ENCODE results near the gene CHST14.
"Not testable (repeated sequence)": the region's sequence is repeated elsewhere in the genome, so short reads cannot be mapped to it uniquely, and the experiment has no call there.

The CHST14 gene

DNA sequence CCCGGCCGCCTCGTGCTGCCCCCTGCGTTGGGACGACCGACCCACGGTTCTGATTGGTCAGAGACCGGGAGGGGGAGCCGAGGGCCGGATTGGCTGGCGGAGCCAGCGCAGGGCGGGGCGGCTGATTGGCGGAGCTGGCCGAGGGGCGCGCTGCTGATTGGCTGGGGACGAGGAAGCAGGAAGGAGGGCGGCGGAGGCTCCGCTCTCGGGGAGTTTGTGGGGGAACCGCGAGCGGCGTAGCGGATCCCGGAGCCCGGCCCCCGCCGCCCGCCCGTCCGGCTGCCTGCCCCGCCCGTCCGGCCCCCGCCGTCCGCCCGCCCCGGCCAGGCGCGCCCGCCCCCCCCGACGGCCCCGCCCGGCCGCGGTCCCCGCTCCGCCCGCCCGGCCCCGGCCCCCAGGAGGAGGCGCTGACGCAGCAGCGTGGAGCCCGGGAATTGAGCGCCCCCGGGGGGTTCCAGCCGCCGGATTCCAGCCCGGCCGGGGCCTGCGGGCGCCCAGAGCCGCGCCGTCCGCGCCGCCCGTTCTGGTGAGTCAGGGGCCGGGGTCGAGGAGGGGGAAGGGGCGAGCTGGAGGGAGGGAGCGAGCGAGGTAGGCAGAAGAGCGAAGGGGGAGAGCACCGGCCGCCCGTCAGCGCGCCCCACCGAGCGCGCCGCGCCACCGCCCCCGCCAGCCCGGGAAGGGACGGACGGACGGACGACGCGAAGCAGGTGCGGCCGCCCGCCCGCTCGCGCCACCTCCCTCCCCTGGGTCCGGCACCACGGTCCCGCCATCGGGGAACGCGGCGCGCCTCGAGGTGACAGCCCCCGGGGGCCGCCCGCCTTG, 29.8 kb upstream of the CHST14 start, which contains the start of gene BAHD1:
BAHD1 (plus strand) TSS at position 211 of the 822 bp plus-strand sequence. CDS start 17,512 bp downstream, outside the sequence.
- peak; percentile 57 for DNase-seq

DNA sequence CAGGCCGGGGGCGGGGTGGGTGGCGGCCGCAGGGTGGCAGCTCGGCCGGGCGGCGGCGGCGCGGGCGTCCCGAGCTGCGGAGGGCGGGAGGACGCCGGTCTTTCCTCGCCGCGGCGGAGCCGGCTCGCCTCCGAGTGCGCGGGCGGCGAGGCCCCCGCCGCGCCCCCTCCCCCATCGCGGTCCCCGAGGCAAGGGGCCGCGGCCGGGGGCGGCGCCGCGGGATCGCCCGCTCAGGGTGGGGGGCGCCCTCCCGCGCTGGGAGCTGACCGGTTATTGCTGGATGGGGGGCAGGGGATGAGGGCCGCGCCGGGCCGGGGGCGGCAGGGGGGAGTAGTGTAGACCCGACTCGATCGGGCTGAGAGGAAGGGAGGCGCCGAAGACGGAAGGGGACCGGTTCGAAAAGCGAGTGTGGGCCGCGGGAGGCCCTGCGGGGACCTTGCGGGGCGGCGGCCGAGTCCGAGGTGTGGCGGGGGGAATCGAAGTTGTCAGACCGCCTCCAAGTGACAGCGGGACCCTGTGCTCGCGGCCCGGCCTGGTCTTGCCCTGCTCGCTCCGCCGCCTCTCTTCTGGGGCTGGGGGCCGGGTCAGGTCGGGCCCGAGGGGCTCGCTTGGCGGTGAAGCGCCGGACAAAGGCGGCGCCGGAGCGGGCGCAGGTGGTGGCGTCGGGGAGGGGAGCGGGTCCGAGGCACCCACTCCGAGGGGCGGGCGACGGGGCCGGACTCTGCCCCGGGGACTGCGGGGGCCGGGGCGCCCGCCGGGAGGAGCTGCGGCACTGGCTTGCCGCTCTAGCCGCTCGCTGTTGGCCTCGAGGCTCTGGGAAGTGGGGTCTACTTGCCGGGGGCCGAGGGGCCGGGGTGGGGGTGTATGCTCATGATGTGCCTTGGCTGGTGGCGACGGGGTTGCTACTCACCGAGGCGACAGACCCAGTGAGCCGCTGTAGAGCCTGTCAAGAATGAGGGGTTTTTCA, 28.9 kb upstream of the CHST14 start:
- DNase-seq: no peak

DNA sequence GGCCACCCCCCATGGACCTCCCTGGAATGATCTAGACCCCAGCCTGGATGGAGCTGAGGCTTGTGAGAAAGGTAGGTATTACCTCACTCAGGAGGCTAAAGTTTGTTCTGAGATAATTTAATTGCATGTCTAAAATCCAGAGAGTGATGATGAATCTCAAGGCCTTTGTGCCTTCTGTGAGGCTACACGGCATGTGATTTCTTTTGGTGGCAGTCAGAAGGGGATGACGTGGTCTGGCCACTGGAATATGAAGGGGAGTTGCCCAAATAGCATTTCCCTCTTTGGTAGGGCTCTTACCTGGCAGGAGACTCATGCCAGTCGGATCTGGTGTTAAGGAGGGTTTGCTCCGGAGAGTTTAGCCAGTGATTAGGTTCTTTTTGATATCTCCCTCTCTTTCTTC, 27.5 kb upstream of the CHST14 start:
- DNase-seq: no peak

DNA sequence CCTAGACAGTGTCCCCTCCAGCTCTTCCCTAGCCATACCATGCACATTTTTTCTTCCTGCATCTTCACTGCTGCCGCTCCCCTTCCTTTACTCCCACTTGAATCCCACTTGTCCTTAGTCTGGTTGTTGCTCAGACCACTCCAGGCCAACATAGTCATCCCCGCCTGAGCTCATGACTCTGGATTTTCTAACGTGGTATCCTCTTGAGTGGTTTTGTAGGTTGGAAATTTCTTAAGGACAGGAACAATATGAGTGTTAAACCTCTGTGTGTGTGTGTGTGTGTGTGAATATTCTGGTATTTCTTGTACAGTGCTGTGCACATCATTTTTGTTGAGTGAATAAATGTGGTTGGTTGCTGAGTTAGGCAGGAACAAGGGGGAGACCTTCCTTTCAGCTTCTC, 26.9 kb upstream of the CHST14 start:
- no peak for DNase-seq

DNA sequence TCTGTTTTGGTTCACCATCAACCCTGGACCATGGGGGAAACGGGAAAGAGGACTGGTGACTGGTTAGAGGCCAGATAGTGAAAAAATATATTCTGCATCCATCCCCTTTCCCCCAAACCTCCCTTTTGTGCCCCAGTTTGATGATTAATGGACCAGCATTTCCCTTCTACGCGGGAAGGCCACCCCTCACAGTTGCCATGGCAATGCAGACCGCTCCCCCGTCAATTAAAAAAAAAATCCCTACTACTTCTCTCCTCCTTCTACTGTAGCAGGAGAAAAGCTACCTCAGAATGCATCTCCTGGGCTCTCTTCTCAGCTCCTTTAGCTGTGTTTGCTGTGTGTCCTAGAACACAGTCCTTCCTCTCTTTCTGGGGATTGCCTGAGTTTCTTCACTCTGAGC, 26.0 kb upstream of the CHST14 start:
- DNase-seq: no peak

DNA sequence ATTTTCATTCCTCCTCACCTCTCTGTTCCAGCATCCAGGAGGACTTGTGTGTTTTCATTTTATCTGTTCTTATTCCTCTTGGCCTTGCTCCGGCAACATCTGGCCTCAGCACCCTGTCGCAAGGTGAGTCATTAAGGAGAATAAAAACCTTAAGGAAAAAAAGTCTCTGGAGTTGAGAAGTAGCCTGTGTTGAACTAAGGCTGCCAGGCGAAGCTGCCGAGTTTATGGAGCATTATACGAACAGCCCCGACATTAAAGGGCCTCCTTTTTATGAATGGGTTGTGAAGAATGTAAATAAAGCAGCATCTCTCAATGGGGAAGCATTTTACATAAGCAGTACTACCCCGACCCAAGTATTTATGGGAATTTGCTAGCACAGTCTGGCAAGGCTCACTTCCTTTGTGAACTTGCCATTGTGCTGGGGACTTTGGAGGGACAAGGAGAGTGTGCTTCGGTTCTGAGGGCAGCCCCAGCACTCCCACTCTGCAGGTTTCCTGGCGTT, 25.3 kb upstream of the CHST14 start:
- no peak for DNase-seq

DNA sequence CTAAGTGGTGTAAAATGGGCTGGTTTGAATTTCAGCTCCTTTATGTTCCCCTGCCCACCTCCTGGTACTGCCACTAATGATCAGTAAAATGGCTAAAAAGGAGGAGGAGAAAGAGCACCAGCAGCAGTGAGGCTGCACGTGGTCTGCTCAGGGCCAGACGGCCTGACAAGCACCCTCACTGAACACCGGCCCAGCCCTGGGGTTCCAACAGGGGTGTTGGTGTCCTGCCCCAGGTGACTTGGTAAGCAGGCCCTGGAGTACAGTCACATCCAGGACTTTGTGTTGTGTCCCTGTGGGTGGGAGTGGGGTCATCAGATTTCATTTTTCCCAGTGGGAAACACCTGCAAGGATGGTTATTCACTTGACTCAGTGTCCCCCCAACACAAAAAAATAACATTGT, 24.6 kb upstream of the CHST14 start:
- no peak for DNase-seq

DNA sequence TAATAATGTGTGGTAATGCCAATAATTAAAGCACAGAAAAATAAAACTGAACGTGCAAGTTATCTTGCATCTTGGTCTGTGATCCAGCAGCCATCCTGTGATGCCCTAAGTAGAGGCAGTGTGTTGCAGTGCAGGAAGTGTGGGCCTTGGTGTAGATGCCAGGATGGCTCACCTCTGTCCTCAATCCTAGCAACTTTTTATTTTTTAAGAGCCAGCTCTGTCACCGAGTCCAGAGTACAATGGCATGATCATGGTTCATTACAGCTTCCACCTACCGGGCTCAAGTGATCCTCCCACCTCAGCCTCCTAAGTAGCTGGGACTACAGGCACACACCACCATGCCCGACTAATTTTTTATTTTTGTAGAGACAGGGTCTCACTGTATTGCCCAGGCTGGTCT, 22.4 kb upstream of the CHST14 start:
- DNase-seq: no peak

DNA sequence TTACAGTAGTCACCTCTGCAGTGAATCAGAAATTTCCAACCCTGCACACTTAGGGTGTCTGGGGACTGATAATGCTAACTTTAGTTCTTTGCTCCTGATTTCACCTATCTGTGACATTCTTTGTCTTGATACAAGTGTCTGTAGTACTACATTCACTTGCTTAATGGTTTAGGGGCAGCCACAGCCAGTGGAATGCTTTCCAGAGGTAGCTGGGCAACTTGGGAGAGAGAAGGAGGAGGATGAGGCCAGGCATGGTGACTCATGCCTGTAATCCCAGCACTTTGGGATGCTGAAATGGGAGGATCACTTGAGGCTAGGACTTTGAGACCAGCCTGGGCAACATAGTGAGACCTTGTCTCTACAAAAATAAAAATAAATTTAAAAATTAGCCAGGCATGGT, 21.5 kb upstream of the CHST14 start:
- no peak for DNase-seq

DNA sequence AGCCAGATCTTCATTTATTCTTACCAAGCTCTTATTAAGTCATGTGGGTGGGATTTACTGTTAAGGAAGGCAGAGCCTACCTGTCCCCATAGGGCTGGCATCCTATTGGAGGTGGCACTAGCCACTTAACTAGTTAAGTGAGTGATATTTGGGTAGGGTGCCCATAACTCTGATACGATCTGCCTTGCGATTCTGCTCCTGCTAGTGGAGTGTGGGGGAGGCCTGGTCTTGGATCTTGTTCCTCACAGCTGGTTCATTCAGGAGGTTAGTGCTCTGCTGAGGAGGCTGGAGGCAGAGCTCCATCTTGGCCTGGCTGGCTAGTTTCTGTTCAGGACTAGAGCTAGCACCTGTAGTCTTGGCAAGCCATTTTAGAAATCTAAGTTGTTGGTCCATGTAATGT, 20.7 kb upstream of the CHST14 start:
- no peak for DNase-seq

DNA sequence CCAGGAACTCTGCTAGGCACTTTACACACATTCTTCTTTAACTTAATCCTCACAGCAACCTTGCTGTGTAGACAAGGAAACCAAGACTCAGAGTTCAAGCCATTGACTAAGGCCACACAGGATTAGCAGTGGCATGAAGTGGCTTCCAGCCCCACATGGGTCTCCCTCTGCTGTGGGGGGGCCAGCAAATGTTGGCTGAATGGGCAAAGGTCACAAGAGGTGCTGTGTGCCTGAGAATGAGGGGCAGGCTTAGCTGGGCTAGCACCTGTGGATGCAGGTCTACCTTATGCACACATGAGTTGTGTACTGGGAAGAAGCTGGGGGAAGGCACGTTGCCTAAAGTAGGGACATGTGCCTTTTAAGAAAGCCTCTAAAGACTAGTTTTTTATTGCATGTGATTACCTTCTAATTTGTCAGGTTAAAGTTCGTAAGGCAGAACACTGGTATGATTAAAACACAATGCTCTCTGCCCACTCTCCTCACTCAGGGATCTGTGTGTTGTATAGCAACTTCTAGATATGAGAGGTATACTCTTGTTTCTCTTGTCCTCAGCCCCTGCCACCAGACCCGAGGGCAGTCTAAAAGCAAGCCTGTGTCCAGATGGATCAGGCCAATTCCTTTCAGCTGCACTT, 19.1 kb upstream of the CHST14 start:
- DNase-seq: no peak

DNA sequence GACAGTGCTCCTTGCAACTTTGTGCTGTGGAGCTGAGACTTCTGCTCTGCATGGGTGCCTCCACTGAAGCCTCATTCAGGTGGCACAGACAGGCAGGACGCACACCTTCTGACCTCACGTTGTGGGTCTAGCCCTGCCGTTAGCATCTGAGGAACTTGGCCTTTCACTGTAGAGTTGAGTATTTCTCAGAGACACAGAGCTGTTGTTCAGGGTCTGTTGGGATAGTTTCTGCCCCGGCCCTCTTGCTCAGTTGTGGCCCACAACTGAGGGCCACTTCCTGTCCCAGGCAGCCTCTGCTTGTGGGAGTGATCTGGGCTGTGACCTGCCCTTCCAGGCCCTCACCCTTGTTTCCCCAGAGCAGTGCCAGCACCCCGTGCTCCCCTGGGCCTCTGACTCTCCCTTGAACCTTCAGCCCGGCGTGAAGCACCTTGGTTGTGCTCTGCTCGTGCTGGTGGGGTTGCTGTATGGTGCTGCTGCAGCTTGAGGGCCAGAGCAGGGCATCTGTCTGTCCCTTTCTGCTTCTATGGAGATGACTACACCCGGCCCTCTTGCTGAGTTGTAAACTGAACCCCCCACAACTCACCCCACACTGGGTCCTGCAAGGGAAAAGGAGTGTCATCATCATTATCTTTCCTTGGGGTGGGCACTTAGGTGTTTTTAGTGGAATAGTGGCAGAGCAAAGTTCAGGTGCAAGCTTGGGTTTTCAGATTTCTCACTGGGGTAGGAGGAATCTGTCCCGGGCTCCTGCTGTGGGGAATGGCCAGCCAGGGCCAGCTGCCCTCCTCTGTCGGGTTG, 18.3 kb upstream of the CHST14 start:
- no peak for DNase-seq

DNA sequence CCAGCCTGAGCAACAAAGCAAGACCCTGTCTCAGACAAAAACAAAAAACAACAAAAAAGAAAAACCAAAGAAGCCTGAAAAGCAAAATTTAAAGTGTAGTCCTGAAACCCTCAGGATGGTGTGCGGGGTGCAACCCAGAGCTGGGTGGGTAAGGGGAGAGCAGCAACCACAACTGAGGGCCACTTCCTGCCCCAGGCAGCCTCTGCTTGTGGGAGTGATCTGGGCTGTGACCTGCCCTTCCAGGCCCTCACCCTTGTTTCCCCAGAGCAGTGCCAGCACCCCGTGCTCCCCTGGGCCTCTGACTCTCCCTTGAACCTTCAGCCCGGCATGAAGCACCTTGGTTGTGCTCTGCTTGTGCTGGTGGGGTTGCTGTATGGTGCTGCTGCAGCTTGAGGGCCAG, 16.8 kb upstream of the CHST14 start:
- not testable (repeated sequence) for DNase-seq

DNA sequence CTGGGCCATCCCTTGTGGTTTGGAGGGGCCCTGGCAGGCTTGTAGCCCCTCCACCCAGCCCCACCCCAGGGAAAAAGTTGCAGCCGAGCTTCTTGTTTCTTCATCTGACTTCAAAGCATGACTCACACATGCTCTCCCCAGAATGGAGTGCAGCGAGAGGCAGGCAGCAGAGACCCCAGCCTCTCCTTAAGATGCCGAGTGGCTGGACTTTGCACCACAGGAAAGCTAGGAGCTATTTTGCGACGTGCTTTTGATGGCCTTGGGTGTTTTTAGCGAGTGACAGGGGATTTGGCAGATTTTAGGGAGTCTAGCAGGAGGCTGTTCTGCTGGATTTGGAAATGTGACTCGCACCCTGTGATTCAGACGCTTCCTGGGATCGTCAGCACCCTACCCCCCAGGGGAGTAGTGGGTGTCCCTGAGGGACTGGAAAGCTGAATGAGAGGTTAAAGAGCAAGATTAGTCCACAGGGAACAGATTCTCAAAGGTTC, 15.8 kb upstream of the CHST14 start:
- no peak for DNase-seq

DNA sequence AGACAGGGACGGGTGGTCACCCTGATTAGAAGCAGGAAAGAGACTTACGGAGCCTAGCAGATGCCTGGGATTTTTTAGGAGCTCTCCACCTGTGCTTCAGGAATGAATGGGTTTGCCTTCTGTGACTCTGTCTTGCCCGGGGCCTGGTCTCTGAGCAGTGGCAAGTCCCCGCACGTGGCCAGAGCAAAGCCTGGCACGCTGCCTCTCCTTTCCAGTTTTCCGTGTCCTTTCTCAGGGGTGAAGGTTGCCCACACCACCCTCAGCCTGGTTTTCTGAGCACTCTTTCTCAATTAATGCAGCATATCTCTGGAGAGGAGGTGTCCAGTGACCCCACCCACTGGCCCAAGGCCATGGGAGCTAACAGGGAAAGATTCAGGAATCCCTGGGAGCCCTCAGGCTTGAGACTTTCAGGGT, 14.5 kb upstream of the CHST14 start:
- no peak for DNase-seq

DNA sequence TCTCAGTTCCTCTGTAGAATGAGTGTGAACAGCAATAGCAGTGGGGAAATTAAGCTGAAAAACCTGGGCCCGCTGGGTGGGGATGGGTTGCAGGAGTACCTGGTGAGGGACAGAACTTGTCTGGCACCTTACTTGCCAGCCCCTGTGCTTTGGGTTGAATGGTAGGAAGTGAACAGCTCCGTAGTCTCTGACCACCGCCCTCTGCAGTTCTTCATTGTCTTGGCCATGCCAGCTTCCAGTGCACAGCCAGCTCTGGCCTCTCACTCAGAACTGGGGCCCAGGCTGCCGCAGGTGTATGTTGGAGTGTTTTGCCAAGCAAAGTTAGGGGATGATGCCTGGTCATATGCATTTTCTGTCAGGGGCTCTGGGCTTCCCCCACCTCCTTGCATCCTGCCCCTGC, 14.0 kb upstream of the CHST14 start:
- no peak for DNase-seq

DNA sequence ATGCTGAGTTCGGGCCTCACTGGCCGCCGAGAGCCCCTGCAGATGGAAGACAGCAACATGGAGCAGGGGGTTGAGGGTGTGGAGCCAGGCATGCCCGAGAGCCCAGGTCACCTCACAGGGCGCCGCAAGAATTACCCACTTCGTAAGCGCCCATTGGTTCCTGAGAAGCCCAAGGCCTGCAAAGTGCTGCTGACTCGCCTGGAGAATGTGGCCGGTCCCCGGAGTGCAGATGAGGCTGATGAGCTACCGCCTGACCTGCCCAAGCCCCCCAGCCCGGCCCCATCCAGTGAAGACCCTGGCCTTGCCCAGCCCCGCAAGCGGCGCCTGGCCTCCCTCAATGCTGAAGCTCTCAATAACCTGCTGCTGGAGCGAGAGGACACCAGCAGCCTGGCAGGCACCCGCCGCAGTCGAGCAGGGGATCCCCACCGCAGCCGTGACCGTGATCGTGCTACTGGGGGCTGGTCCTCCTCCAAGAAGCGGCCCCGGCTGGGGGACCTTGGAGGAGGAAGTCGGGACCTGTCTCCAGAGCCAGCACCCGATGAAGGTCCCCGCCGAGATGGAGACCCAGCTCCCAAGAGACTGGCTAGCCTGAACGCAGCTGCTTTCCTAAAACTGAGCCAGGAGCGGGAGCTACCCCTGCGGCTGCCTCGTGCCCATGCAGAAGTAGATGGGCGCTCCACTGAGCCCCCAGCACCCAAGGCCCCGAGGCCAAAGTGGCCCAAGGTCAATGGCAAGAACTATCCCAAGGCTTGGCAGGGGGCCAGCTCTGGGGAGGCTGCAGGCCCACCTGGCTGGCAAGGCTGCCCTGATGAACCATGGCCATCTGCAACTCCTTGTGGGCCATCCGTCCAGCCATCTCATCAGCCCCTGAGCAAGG, 12.1 kb upstream of the CHST14 start:
- DNase-seq: no peak

DNA sequence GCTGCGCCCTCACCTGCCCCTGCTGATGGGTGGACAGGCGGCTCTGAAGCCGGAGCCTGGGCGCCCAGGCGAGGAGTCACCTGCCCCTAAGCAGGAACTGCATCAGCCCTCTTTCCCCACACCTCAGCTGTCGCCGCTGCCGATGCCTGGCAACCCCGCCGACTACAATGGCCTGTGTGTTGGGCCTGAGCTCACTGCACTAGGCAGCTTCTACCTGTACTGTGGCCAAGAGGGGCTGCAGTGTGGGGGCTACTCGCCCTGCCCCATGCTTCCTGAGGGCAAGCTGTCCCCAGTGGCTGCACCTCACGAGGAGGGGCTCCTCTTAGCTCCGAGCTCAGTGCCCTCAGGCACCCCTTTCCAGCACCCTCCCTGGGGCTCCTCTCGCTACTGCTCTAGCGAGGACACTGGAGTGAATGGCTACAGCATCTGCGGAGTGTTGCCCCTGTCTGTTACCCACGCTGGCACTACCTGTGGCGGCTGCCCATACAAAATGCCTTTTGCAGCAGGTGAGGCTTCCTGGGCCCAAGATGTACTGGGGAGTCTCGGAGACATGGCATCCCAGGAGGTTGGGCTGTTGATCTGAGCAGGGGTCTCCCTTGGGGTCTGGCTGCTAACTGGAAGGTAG, 11.3 kb upstream of the CHST14 start:
- no peak for DNase-seq

DNA sequence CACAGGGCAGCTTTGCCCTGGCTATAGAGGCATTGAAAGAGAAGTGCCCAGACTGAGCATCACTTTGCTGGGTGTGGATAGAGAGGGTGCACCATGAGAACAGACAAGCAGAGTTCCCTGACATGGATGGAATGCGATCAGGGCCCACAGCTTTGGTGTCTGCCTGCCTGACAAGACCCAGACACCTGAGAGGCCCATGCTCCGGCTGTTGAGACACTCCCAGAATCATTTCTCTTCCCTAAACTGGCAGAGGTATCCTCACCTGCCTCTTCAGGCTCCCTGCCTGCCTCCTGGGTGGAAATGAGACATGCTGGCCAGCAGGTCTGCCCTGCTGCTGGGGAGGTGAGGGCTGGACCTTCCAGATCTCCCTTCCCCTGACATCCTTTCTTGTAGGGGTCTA, 10.4 kb upstream of the CHST14 start:
- no peak for DNase-seq

DNA sequence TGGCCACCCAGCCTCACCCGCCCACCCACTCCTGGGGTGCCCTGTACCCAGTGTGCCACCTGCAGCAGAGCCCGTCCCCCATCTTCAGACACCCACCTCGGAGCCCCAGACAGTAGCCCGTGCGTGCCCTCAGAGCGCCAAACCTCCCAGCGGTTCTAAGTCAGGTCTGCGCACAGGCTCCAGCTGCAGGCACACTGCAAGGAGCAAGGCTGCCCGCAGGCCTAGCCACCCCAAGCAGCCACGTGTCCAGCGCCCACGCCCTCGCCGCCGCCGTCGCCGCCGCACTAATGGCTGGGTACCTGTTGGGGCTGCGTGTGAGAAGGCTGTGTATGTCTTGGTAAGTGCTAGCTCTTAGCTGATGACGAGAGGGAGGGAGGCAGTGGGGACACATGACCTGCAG, 8.8 kb upstream of the CHST14 start:
- no peak for DNase-seq

DNA sequence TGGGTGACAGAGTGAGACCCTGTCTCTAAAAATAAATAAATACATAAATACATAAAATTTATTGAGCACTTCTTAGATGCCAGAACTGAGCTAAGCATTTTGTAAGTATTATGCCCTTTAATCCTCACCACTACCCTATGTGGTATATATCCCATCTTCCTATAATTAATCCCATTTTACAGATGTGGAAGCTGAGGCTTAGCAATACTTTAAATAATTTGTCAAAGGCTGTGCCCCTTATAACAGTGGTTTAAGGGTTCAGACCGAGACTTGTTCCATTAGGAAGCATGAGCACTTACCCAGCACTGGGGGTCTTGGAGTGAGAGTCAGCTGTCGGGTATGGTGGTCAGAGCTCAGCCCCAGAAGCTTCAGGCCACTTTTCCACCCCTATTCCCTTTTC, 7.5 kb upstream of the CHST14 start:
- no peak for DNase-seq

Data from DMS153 (cell line).